ENCODE measurements around the gene RAMACL. TPM values are rescaled to one million over a fixed set of nuclear protein-coding genes. Genes with fewer than 3 reads are reported as not detected.

RAMACL gene
- total RNA-seq, 1 experiment from 2014 or later = 0.15 TPM

- DNase-seq (ENCODE audit: low read depth, low spot score) = no peak
- Histone ChIP-seq H2AFZ (ENCODE audit: low read depth, low read length, poor library complexity, severe bottlenecking) (no peak overlapping the region), H3K4me3 (replicated peaks in 1 of 2; ENCODE audit: low read depth in 1 of 2, low read length in 2 of 2) (no peak overlapping the region), H3K4me2 (ENCODE audit: low read length) (no peak overlapping the region), H3K27ac (ENCODE audit: low read depth, low read length) (no peak overlapping the region), H3K4me1 (ENCODE audit: control insufficient read depth in 1 of 2, insufficient read depth in 2 of 2, low read length in 2 of 2) (no peaks in the 10 kb centered on the region), H3K9me3 (ENCODE audit: control insufficient read depth in 1 of 2, insufficient read depth in 1 of 2, low read depth in 1 of 2, low read length in 2 of 2) (no peaks in the 10 kb centered on the region), H3K36me3 (ENCODE audit: control insufficient read depth in 1 of 2, insufficient read depth in 2 of 2, low read length in 2 of 2) (no peaks in the 10 kb centered on the region), H4K20me1 (ENCODE audit: insufficient read depth) (no peaks in the 10 kb centered on the region), H3K9ac (ENCODE audit: low read length) (no peak overlapping the region), H3K9me2 (ENCODE audit: insufficient read depth) (no peaks in the 10 kb centered on the region), H3K27me3 (ENCODE audit: insufficient read depth, low read length) (no peaks in the 10 kb centered on the region), H3K79me2 (ENCODE audit: insufficient read depth, low read length) (no peaks in the 10 kb centered on the region)
- CTCF ChIA-PET = no interaction called here
- POLR2A ChIA-PET = no interaction called here
- ATAC-seq = no peak
- BruUV-seq (replicated peaks) = no TSS peak
- intact Hi-C loops (cut with micrococcal nuclease) = no loop called here
- TF ChIP-seq POLR2A (IDR thresholded peaks at IDR 0.05; ENCODE audit: borderline replicate concordance, extremely low read depth, insufficient read depth, insufficient read length) (no peak), EZH2phosphoT487 (IDR thresholded peaks at IDR 0.05; ENCODE audit: borderline replicate concordance) (no peak), EGR1 (IDR thresholded peaks at IDR 0.05; ENCODE audit: low read depth) (no peak), ZBTB33 (IDR thresholded peaks at IDR 0.05; ENCODE audit: extremely low read depth, insufficient replicate concordance, low read length) (no peak), YY1 (IDR thresholded peaks at IDR 0.05; ENCODE audit: extremely low read depth, insufficient replicate concordance, low read depth, low read length) (no peak), ELF1 (IDR thresholded peaks at IDR 0.05; ENCODE audit: borderline replicate concordance, low read depth) (no peak), REST (IDR thresholded peaks at IDR 0.05; ENCODE audit: low read depth) (no peak), POLR2AphosphoS5 (IDR thresholded peaks at IDR 0.05; ENCODE audit: low read depth, low read length) (no peak), FOSL1 (IDR thresholded peaks at IDR 0.05; ENCODE audit: low read depth) (no peak), TCF7L2 (IDR thresholded peaks at IDR 0.05; ENCODE audit: borderline replicate concordance, extremely low read depth, insufficient read depth, insufficient read length) (no peak), ZFX (IDR thresholded peaks at IDR 0.05) (no peak), ATF3 (IDR thresholded peaks at IDR 0.05) (no peak)
- RAD21 ChIA-PET (ENCODE audit: low non-redundant PET in 1 of 2, low total read pairs in 2 of 2, uncharacterized antibody in 2 of 2, unreplicated experiment in 2 of 2) = no interaction called here
These were observed 9.5 kb upstream of the RAMACL start for GRCh38 chr6:166595949-166596348.

Measured in HCT116 (cell line).